ENCODE measurements around the gene INTS2.
"Not testable (repeated sequence)": the region's sequence is repeated elsewhere in the genome, so short reads cannot be mapped to it uniquely, and the experiment has no call there.

Gene INTS2

DNA sequence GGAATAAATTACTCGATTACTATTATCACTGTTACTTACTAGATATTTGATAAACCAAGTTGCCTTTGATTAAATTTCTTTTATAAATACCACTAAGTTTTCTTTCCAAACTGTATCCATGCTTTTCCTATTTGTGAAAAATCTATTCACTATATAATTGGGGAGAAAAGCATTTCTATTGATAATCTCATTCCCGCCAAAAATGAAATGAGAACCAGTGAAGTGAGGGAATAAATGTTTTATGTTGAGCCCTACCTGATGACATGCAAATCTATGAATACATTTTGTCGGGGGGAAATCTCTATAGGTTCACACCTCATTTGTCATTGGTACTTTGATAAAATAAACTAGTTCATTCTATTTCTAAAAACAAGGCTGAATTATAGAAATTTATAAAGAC, 80.1 kb downstream of the INTS2 start:
- DNase-seq: no peak

DNA sequence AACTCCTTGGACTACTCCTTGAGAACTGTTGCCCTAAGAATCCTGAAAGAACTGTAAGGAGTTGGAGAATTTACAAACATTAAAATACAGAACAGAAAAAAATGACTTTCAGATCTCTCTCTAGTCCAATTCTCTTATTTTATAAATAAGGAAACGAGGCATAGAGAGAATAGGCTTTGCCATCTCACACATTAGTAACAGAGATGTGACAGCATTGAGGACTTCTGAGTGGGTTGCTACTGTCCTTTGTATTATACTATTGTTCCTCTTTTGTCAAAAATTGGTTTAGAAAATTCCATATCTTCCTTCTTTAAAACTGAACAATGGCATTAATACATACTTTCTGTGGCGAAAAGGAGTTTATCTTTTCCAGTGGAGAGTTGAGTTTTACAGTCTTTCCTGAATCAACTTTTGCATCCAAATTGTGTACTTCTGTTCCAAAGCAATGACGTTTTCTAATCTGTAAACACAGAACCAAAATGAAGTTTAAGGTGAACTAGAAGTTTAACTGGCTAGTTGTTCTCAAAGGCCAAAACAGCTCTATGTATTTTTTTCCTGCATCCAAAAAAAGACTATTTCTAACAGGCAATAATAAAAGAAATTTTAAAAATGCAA, 80.9 kb downstream of the INTS2 start:
- no peak for DNase-seq

DNA sequence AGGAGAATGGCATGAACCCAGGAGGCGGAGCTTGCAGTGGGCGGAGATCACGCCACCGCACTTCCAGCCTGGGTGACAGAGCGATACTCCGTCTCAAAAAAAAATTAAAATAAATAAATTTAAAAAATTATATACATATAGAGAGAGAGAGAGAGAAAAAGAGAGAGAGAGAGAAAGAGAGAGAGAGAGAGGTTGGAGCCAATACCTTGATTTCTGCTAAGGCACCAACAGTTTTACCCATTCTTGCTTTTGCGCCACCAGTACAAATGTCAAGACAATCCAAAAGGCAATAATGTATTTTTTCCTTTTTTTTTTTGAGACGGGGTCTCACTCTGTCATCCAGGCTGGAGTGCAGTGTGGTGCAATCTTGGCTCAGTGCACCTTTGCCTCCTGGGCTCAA, 81.7 kb downstream of the INTS2 start:
- no peak for DNase-seq

DNA sequence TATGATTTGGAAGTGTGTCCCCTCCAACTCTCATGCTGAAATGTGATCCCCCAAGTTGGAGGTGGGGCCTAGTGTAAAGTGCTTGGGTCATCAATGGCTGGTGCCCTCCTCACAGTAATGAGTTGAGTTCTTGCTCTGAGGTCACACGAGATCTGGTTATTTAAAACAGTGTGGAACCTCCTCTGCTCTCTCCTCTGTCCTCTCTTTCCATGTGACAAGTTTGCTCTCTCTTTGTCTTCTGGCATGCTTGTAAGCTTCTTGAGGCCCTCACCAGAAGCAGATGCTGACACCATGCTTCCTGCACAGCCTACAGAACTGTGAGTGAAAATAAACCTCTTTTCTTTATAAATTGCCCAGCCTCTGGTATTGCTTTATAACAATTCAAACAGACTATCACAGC, 84.3 kb downstream of the INTS2 start:
- no peak for DNase-seq

DNA sequence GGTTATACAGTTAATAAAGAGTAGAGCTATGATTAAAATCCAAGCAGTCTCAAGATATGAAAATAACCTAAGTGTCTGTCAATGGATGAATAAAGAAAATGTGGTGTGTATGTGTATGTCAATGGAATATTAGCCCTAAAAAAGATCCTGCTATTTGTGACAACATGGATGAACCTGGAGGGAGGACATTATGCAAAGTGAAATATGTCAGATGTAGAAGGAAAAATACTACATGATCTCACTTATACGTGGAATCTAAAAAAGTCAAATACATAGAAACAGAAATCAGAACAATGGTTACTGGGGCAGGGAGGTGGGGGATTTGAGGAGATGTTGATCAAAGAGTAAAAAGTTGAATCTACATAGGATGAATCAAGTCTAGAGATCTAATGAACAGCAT, 84.9 kb downstream of the INTS2 start:
- no peak for DNase-seq

DNA sequence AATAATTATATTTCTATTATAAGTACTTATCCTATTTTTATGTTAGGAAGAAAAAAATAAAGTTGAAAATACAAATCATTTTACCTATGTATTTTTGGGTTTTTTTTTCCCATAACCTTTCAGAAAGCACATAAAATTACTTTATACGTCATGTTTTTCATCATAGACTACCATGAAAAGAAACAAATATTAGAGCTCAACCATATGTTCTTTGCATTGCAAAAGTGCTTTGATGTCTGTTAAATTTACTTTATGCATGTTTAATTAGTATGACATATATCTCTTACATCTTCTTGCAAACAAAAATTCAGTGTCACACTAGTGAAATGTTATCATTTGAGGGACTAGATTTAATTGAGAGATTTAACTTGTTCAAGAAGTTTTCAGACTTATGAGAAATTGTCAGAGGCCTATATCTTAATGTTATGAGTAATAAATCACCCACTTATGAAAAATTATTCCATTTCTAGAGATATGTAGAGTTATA, 88.4 kb downstream of the INTS2 start:
- no peak for DNase-seq

DNA sequence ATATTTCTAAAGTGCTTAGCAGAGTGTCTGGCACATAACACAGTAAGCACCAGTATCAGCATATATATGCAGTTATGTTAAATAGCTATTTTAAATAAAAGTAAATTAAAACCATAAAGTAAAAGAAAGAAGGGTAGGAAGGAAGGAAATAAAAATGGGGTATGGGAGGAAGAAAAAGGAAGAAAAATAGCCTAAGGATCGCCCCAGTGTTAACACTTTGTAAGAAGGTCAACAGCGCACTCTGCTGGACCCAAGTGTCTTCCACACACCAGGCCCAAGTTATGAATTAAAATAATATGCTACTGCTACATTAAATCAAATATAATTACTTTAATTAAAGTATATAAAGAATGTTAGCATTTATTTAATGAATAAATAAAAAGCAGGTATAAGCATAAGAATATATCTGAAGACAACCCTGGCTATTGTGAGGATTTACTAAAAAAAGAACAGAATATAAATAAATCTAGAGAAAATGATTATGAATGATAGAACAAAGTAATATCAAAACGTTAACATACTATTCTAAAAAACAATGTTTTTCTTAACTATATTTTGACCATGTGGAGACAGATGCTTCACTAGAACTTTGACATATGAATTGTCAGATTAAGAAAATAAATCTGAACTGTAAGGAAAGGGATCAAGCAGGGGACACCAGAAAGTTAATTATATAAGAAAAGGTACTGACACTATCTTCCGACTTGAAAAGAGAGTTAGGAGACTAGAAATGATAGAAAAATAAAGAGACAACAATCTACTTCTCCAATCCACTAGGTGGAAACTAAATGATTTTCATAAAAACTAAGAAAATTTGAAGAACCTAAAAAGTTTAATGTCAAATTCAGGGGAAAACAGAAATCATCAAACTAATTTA, 90.4 kb downstream of the INTS2 start:
- DNase-seq: peak; percentile 68

DNA sequence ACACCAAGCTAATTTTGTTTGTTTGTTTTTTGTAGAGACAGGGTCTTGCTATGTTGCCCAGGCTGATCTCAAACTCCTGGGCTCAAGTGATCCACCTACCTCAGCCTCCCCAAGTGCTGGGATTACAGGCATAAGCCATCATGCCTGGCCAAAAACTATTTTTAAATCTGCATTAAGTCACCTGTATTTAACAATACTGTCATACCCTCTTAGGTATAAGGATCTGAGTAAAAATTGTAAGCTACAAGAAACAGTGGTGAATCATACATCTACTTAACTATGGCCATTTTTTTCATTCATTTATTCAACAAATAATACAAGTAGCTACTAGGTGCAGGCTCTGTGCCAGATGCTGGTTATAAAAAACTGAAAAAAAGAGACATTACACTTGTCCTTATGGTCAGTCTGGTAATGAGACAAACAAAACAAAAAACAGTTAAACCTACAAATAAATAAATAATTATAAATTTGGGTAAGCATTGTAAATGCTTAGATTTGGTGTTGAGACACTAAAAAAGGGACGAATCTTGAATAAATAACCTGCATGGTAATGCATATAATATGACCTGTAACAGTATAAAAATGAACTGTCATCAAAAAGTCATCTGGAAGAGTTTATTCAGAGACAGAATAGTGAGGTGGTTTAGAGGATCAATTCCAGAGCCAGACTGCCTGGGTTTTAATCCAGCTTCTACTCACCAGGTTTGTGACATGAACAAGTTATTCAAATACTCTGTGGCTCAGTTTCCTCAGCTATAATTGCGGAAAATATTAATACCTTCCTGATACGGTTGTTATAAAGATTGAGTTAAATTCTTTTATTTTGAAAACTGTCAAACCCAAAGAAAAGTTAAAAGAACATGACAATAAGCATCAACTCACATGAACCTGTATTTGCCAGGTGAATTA, 91.3 kb downstream of the INTS2 start:
- DNase-seq: no peak

DNA sequence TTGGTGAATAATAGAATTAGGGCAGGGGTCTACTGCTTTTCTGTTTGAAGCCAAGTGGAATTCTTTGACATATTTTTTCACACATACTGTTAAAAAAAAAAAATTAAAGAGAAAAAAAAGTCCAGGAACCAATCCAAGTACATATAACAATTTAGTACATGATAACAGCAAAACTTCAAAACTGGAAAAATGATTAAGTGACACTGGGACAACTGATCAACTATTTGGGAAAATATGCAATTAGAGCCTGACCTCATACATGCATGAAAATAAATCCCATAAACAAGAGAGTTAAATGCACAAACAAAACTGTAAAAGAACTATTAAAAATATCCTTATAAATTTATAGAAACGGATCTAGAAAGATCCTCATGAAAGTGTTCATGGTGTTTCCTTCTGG, 92.2 kb downstream of the INTS2 start:
- no peak for DNase-seq

DNA sequence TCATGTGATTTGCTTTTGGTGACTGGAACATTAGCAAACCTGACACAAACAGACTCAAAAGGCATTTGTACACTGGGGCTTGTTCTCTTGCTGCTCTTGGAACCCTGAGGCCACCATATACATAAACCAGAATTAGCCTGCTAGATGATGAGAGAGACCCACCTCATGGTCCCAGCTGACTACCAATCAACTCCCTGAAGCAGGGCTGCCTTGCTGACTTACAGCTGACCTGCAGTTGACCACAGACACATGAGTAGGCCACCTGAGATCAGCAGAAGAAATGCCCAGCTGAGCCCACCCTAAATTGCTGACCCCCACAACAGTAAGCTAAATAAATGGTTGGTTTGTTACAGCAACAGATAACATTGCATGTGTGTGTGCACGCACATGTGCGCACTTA, 93.2 kb downstream of the INTS2 start:
- no peak for DNase-seq

DNA sequence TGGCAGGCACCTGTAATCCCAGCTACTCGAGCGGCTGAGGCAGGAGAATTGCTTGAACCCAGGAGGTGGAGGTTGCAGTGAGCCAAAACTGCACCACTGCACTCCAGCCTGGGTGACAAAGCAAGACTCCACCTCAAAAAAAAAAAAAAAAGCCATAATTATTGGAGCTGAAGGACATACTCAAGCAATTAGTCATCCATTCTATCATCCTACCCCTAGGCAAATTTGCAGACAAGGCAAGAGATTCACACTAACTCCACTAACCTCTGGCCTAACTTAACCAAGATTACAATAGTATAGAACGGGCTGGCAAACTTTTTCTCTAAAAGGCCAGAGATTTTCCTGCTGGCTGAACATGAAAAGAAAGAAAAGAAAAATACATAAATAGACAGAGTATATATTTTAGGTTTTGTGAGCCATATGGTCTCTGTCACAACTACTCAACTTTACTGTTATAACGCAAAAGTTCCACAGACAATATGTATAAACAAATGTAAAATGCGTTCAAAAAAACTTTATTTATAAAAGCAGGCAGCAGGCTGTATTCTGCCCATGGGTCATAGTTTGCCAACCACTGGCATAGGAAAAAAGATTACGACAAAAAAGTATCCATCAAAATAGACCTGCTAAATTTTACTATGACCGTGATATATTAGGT, 94.1 kb downstream of the INTS2 start:
- no peak for DNase-seq

DNA sequence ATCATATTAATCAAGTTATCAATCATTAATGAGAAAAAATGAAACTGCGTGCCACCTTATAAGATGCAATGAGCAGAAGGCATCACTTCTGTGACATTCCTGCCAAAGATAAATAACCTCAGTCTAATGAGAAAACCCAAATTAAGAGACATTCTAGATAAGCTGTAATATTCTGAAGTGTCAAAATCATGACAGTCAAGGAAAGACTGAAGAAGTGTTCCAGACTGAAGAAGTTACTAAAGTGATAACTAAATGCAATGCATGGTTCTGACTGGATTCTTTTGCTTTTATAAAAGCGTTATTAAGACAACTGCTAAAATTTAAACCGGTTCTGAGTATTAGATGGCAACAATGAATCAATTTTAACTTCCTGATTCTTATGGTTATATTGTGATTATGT, 95.3 kb downstream of the INTS2 start:
- DNase-seq: no peak

DNA sequence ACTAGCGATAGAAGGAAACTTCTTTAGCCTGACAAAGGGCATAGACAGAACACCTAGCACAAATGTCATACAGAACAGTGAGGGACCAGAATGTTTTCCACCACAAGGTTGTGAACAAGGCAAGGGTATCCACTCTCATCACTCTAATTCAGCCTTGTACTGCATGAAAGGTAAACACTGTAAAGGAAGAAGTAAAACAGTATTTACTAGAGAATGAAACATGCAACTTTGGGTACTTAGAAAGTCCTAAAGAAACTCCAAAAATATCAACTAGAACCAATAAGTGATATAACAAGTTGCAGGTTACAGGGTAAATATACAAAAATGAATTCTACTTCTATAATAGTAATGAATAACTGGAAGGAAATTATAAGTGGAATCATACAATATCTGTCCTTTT, 96.7 kb downstream of the INTS2 start:
- DNase-seq: no peak

DNA sequence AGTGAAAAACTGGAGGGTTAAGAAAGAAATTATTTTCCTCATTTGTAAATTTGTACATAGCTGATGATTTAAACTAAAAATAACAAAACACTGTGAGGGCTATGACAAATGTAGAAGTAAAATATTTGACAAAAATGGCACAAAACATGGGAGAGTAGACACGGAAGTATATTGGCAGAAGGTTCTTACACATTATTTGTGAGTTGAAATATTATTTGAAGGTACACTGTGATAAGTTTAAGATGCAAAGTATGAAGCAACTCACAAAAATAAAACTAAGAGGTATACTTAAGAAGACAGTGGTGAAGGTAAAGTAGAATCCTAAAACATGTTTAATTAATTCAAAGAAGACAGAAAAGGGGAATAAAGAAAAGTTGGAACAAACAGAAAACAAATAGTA, 99.1 kb downstream of the INTS2 start:
- DNase-seq: no peak

DNA sequence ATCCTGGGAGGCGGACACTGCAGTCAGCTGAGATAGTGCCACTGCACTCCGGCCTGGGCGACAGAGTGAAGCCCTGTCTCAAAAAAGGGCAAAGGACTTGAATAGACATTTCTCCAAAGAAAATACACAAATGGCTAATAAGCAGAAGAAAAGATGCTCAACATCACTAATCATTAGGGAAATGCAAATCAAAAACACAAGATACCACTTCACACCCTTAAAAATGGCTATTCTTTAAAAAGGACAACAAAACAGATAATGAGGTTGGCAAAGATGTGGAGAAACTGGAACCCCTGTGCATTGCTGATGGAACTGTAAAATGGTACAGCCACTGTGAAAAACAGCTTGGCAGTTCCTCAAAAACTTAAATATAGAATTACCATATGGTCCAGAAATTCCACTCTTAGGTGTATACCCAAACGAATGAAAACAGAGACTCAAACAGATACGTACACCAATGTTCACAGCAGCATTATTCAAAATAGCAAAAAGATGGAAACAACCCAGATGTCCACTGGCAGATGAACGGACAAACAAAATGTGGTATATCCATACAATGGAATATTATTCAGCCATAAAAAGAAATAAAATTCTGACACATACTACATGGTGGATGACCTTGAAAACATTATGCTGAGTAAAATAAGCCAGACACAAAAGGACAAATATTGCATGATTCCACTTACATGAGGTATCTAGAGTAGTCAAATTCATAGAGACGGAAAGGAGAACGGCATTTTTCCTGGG, 100.0 kb downstream of the INTS2 start:
- no peak for DNase-seq

DNA sequence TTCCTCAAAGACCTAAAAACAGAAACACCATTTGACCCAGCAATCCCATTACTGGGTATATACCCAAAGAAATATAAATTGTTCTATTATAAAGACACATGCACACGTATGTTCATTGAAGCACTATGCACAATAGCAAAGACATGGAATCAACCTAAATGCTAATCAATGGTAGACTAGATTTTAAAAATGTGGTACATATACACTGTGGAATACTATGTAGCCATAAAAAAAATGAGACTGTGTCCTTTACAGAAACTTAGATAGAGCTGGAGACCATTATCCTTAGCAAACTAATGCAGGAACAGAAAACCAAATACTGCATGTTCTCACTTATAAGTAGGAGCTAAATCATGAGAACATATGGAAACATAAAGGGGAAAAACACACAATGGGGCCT, 100.9 kb downstream of the INTS2 start:
- DNase-seq: not testable (repeated sequence)

DNA sequence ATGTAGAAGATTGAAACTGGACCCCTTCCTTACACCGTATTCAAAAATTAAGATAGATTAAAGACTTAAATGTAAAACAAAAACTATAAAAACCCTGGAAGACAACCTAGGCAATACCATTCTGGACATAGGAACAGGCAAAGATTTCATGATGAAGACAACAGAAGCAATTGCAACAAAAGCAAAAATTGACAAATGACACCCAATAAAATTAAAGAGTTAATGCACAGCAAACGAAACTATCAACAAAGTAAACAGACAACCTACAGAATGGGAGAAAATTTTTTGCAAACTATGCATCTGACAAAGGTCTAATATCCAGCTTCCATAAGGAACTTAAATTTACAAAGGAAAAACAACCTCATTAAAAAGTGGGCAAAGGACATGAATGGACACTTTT, 101.6 kb downstream of the INTS2 start:
- not testable (repeated sequence) for DNase-seq

DNA sequence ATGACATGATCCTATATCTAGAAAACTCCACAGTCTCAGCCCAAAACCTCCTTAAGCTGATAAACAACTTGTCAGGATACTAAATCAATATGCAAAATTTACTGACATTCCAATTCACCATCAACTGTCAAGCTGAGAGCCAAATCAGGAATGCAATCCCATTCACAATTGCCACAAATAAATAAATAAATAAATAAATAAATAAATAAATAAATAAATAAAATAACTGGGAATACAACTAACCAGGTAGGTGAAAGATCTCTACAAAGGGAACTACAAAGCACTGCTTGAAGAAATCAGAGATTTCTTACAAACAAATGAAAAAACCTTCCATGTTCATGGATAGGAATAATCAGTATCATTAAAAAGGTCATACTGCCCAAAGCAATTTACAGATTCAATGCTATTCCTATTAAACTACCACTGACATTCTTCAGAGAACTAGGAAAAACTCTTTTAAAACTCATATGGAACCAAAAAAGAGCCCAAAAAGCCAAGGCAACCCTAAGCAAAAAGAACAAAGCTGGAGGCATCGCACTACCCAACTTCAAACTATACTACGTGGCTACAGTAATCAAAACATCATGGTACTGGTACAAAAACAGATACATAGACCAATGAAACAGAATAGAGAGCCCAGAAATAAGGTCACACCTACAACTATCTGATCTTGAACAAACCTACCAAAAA, 102.2 kb downstream of the INTS2 start:
- DNase-seq: no peak

DNA sequence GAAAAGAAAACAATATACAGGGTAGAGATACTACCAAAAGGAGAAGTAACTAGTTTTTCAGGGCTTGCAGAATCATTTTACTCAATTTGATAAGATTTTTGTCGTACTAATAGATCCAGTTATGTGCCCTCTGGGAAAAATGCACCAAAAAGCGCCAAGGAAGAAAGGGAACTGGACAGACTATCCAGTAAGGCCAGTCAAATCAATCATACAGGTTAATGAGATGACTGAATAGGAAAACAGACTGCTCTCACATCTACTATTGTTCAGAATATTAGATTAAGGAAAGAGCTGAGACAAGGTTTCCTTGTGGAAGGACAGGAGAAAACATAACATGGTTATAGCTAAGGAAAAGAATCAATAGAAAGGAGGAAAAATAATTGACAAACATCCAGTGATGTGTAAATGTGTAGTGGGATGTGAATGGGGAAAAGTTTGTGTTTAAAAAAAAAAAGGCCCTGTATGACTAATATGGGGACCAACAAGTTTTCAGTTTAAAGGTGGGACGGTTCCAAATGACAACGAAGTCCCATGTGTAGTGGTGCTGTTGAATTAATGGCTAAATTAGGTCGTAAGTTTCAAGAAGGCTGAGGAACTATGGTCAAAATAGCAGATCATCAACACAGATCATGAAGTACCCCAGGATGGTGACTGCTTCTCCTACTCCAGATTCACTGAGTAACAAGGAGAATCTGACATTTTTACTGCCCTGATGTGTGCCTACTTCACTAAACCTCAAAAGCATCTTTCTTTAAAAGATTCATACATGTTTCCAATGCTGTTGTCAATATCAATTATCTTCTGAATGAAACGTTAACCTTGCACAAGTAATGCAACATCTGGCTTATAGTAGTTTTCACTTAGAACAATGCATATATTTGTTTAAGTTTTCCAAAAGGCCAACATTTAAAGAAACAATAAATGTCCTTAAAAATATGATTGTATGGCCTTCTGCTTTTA, 105.2 kb downstream of the INTS2 start:
- DNase-seq: no peak

DNA sequence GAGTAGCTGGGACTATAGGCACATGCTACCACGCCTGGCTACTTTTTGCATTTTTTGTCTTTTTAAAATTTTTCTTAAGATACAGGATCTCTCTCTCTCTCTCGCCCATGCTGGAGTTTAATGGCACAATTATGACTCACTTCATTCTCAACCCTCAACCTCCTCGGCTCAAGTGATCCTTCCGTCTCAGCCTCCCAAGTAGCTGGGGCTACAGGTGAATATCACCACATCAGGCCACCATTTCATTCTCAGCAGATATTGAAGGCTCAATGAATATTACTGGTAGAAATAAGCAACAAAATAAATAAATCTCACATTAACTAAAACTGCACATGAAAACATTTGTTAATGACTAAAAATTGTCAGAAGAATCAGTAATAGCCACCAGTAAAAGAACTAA, 106.1 kb downstream of the INTS2 start:
- no peak for DNase-seq
